HepG2 (cell line): ENCODE results near the gene SLC24A2.

ENCODE experiments used
- HOXA5 ChIP-seq: sonication (generic); formaldehyde crosslinking; IDR thresholded peaks from 2 replicates; pipeline ENCODE4 v1.4.0; 2020; ENCODE audit warnings: missing genetic modification reagents
- POLR2A ChIP-seq, 2 experiments: IDR thresholded peaks; 2 replicates each; pipeline ENCODE4 v1.6.1; 2011; ENCODE audit warnings: low read depth in 2 of 2, low read length in 2 of 2, mild to moderate bottlenecking in 1 of 2, moderate library complexity in 1 of 2; ENCODE audit not compliant: insufficient read depth in 1 of 2
- SETDB1 ChIP-seq: sonication (generic); formaldehyde crosslinking; IDR thresholded peaks from 2 replicates; pipeline ENCODE4 v1.5.1; 2020; ENCODE audit warnings: missing genetic modification reagents, mild to moderate bottlenecking, borderline replicate concordance
- SMARCC2 ChIP-seq: fragments of 450-650 bp; IDR thresholded peaks from 2 replicates; pipeline ENCODE4 v1.6.1; 2017; ENCODE audit warnings: antibody characterized with exemption, mild to moderate bottlenecking
- ZNF34 ChIP-seq: sonication (generic); formaldehyde crosslinking; IDR thresholded peaks from 2 replicates; pipeline ENCODE4 v1.4.0; 2020; ENCODE audit warnings: mild to moderate bottlenecking, missing genetic modification reagents, borderline replicate concordance

DNA sequence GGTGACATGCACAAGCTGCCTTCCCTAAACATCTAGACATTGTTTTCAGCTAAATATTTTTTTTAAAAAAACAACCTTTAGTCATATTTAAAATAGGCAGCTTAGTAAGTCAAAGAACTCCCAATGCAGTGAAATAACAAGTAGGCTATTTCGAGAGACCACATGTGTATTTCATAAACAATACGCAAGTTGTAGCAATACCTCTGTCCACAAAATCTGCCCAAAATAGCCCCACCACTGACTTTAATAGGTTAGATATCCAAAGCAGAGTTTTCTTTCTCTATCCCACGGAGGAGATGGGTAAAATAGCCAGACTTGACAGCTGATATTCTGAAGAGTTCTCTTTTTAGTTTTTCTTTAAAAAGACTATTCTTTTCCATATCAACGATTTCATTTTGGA lies 1.2 kb downstream of the SLC24A2 start:
- TF ChIP-seq HOXA5 (CRISPR knock-in tag) (no peak), SMARCC2 (no peak), ZNF34 (CRISPR knock-in tag) (no peak), SETDB1 (CRISPR knock-in tag) (no peak), POLR2A (IDR thresholded peaks at IDR 0.05; ENCODE audit: insufficient read depth in 1 of 2, low read depth in 2 of 2, low read length in 2 of 2) (no peak)
